Astrocyte (in vitro differentiated cells and primary cell): ENCODE results near the gene OR5K2. TPM values are rescaled to one million over a fixed set of nuclear protein-coding genes. Genes with fewer than 3 reads are reported as not detected.

Experiments used
- DNase-seq: peaks from one replicate; pipeline ENCODE4 v3.0.0-alpha.2; 2010; ENCODE audit warnings: low read depth
- FAIRE-seq: peaks from 2 replicates; lab custom pipeline; 2011; peaks lifted over from hg19 to GRCh38; lab: Jason Lieb, UNC
- H2AFZ ChIP-seq: 2 replicates; pipeline ENCODE4 v1.6.0; 2012; ENCODE audit warnings: low read depth, low read length, inconsistent platforms
- H3K27ac ChIP-seq: 2 replicates; pipeline ENCODE4 v1.5.1; 2011; ENCODE audit warnings: low read depth, low read length, inconsistent platforms
- H3K27me3 ChIP-seq: 2 replicates; pipeline ENCODE4 v1.6.0; 2011; ENCODE audit warnings: low read length, inconsistent platforms; ENCODE audit not compliant: insufficient read depth
- H3K36me3 ChIP-seq: 2 replicates; pipeline ENCODE4 v1.5.1; 2011; ENCODE audit warnings: low read length, inconsistent platforms; ENCODE audit not compliant: insufficient read depth
- H3K4me1 ChIP-seq: 2 replicates; pipeline ENCODE4 v1.5.1; 2011; ENCODE audit warnings: low read length, inconsistent platforms; ENCODE audit not compliant: insufficient read depth
- H3K4me2 ChIP-seq: 2 replicates; pipeline ENCODE4 v1.6.0; 2012; ENCODE audit warnings: low read length, inconsistent platforms
- H3K4me3 ChIP-seq: 2 replicates; pipeline ENCODE4 v1.5.1; 2011; ENCODE audit warnings: low read depth, mild to moderate bottlenecking, low read length, inconsistent platforms; ENCODE audit not compliant: insufficient read depth
- H3K79me2 ChIP-seq: 2 replicates; pipeline ENCODE4 v1.6.0; 2012; ENCODE audit warnings: mild to moderate bottlenecking, low read length, inconsistent platforms; ENCODE audit not compliant: insufficient read depth
- H3K9ac ChIP-seq: 2 replicates; pipeline ENCODE4 v1.6.0; 2012; ENCODE audit warnings: mild to moderate bottlenecking, low read length, inconsistent platforms
- H3K9me3 ChIP-seq: 2 replicates; pipeline ENCODE4 v1.5.1; 2012; ENCODE audit warnings: low read depth, mild to moderate bottlenecking, low read length, inconsistent platforms; ENCODE audit not compliant: insufficient read depth
- H4K20me1 ChIP-seq: 2 replicates; pipeline ENCODE4 v1.6.0; 2012; ENCODE audit warnings: low read length, inconsistent platforms; ENCODE audit not compliant: insufficient read depth
- H3K27ac Mint-ChIP-seq: one replicate; pipeline ENCODE4 v1.8.0; 2021; ENCODE audit warnings: mild to moderate bottlenecking, mixed read lengths; ENCODE audit not compliant: unreplicated experiment
- H3K27me3 Mint-ChIP-seq: one replicate; pipeline ENCODE4 v1.8.0; 2021; ENCODE audit warnings: low read depth, mixed read lengths; ENCODE audit not compliant: unreplicated experiment
- H3K36me3 Mint-ChIP-seq: one replicate; pipeline ENCODE4 v1.8.0; 2021; ENCODE audit warnings: low read depth, mixed read lengths; ENCODE audit not compliant: unreplicated experiment
- H3K4me1 Mint-ChIP-seq: one replicate; pipeline ENCODE4 v1.8.0; 2021; ENCODE audit warnings: low read depth, mixed read lengths; ENCODE audit not compliant: unreplicated experiment
- H3K4me3 Mint-ChIP-seq: one replicate; pipeline ENCODE4 v1.8.0; 2021; ENCODE audit warnings: mild to moderate bottlenecking, moderate library complexity, mixed read lengths; ENCODE audit not compliant: unreplicated experiment
- H3K9me3 Mint-ChIP-seq: one replicate; pipeline ENCODE4 v1.8.0; 2021; ENCODE audit warnings: mild to moderate bottlenecking, mixed read lengths; ENCODE audit not compliant: unreplicated experiment
- CTCF ChIP-seq: IDR thresholded peaks from 2 replicates; pipeline ENCODE4 v1.5.1; 2011; ENCODE audit warnings: low read depth, mild to moderate bottlenecking, inconsistent platforms, low read length, moderate library complexity; ENCODE audit not compliant: insufficient read depth
- EZH2 ChIP-seq: IDR thresholded peaks from 2 replicates; pipeline ENCODE4 v1.6.1; 2012; ENCODE audit warnings: mild to moderate bottlenecking, low read length, inconsistent platforms; ENCODE audit not compliant: insufficient read depth
- total RNA-seq: library from RNA; stranded (reverse); gene quantifications from 2 replicates; pipeline ENCODE4 v1.2.1, GENCODE V29; 2021

Gene OR5K2
- total RNA-seq, 1 donor from 2014 or later: not detected

GRCh38 chr3:98453827-98454226 lies 43.7 kb upstream of the OR5K2 start:
- H3K4me1 ChIP-seq: no peaks in the 10 kb centered on the region
- no peaks in the 10 kb centered on the region for H3K79me2 ChIP-seq
- no peak for DNase-seq
- Mint-ChIP-seq H3K27ac (no peak overlapping the region), H3K4me3 (no peak overlapping the region), H3K27me3 (no peaks in the 10 kb centered on the region), H3K36me3 (no peaks in the 10 kb centered on the region), H3K9me3 (no peaks in the 10 kb centered on the region), H3K4me1 (peaks cover 2% of the 10 kb centered on the region)
- H3K27ac ChIP-seq: no peak overlapping the region
- H3K4me2 ChIP-seq: no peak overlapping the region
- no peak overlapping the region for H3K9ac ChIP-seq
- H3K4me3 ChIP-seq: no peak overlapping the region
- H4K20me1 ChIP-seq: no peaks in the 10 kb centered on the region
- no peak for TF ChIP-seq CTCF
- no peak for TF ChIP-seq EZH2
- no peaks in the 10 kb centered on the region for H3K36me3 ChIP-seq
- H3K27me3 ChIP-seq: no peaks in the 10 kb centered on the region
- no peaks in the 10 kb centered on the region for H3K9me3 ChIP-seq
- H2AFZ ChIP-seq: no peak overlapping the region
- no peak for FAIRE-seq

- no peak overlapping the region for H3K27ac Mint-ChIP-seq
- FAIRE-seq (no peak), DNase-seq (no peak)
- no peaks in the 10 kb centered on the region for H3K9me3 Mint-ChIP-seq
- peaks cover 2% of the 10 kb centered on the region for H3K4me1 Mint-ChIP-seq
- no peaks in the 10 kb centered on the region for H3K27me3 Mint-ChIP-seq
- no peak overlapping the region for H2AFZ ChIP-seq
- no peak overlapping the region for H3K27ac ChIP-seq
- no peak for TF ChIP-seq EZH2
- TF ChIP-seq CTCF: no peak
- H3K36me3 ChIP-seq: no peaks in the 10 kb centered on the region
- H3K4me1 ChIP-seq: no peaks in the 10 kb centered on the region
- no peak overlapping the region for H3K4me3 Mint-ChIP-seq
- H3K4me2 ChIP-seq: no peak overlapping the region
- H4K20me1 ChIP-seq: no peaks in the 10 kb centered on the region
- no peaks in the 10 kb centered on the region for H3K79me2 ChIP-seq
- H3K27me3 ChIP-seq: no peaks in the 10 kb centered on the region
- H3K4me3 ChIP-seq: no peak overlapping the region
- H3K36me3 Mint-ChIP-seq: no peaks in the 10 kb centered on the region
- H3K9ac ChIP-seq: no peak overlapping the region
- H3K9me3 ChIP-seq: no peaks in the 10 kb centered on the region
These were observed 42.6 kb upstream of the OR5K2 start for GRCh38 chr3:98454929-98455328.

- no peak overlapping the region for H3K4me2 ChIP-seq
- H3K27me3 ChIP-seq: no peaks in the 10 kb centered on the region
- H3K36me3 ChIP-seq: no peaks in the 10 kb centered on the region
- H2AFZ ChIP-seq: no peak overlapping the region
- Mint-ChIP-seq H3K27ac (no peak overlapping the region), H3K4me1 (peaks cover 2% of the 10 kb centered on the region), H3K9me3 (no peaks in the 10 kb centered on the region), H3K4me3 (no peak overlapping the region), H3K27me3 (no peaks in the 10 kb centered on the region), H3K36me3 (no peaks in the 10 kb centered on the region)
- no peak overlapping the region for H3K4me3 ChIP-seq
- no peak overlapping the region for H3K9ac ChIP-seq
- no peak for FAIRE-seq
- H3K9me3 ChIP-seq: no peaks in the 10 kb centered on the region
- no peaks in the 10 kb centered on the region for H3K4me1 ChIP-seq
- H4K20me1 ChIP-seq: no peaks in the 10 kb centered on the region
- H3K27ac ChIP-seq: no peak overlapping the region
- no peak for DNase-seq
- no peaks in the 10 kb centered on the region for H3K79me2 ChIP-seq
- TF ChIP-seq EZH2: no peak
- TF ChIP-seq CTCF: no peak
These were observed 39.9 kb upstream of the OR5K2 start for GRCh38 chr3:98457543-98457942.
